ENCODE measurements around the gene SAMD9. TPM values are rescaled to one million over a fixed set of nuclear protein-coding genes. Genes with fewer than 3 reads are reported as not detected.
"Not testable (repeated sequence)": the region's sequence is repeated elsewhere in the genome, so short reads cannot be mapped to it uniquely, and the experiment has no call there.

SAMD9 gene
- total and polyA plus RNA-seq, 2 donors (not counting 1 experiment from before 2014, with no cell fraction given) = 10.1 to 19.2 TPM

DNA sequence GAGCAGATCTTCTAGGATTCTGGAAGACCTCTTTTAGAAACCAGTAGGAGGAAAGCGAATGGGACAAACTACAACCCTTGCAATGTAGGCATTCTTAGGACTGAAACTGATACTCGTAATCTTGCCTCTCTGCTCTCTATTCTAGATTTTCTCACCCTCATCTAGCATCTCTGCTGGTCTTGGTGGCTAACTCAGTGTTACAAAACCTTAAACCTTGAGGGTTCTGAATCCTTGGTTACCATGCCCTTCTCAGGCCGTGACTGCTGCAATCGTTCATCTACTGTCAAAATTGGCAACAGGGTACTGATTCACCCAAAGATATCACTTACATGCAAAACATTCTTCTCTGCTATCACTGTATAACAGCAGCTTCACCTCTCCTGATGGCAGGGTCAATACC lies 55.2 kb downstream of the SAMD9 start:
- no peak for TF ChIP-seq EZH2 (IDR thresholded peaks at IDR 0.05; ENCODE audit: low read length, missing control alignments)

GRCh38 chr7:93060865-93061264 lies 56.9 kb downstream of the SAMD9 start:
- H3K36me3 ChIP-seq (ENCODE audit: control insufficient read depth, insufficient read depth, low read length) = no peaks in the 10 kb centered on the region
- TF ChIP-seq, protein P1, sequence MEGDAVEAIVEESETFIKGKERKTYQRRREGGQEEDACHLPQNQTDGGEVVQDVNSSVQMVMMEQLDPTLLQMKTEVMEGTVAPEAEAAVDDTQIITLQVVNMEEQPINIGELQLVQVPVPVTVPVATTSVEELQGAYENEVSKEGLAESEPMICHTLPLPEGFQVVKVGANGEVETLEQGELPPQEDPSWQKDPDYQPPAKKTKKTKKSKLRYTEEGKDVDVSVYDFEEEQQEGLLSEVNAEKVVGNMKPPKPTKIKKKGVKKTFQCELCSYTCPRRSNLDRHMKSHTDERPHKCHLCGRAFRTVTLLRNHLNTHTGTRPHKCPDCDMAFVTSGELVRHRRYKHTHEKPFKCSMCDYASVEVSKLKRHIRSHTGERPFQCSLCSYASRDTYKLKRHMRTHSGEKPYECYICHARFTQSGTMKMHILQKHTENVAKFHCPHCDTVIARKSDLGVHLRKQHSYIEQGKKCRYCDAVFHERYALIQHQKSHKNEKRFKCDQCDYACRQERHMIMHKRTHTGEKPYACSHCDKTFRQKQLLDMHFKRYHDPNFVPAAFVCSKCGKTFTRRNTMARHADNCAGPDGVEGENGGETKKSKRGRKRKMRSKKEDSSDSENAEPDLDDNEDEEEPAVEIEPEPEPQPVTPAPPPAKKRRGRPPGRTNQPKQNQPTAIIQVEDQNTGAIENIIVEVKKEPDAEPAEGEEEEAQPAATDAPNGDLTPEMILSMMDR (conservative IDR thresholded peaks at IDR 0.05 in 1 of 2, IDR thresholded peaks at IDR 0.05 in 1 of 2; ENCODE audit: low read depth in 1 of 2, low read length in 2 of 2) = no peak
- TF ChIP-seq EZH2 (IDR thresholded peaks at IDR 0.05; ENCODE audit: low read length, missing control alignments) = no peak
- H3K27me3 ChIP-seq (ENCODE audit: control insufficient read depth, insufficient read depth, low read length) = no peaks in the 10 kb centered on the region
- no peaks in the 10 kb centered on the region for H4K20me1 ChIP-seq (ENCODE audit: control insufficient read depth, extremely low read depth, insufficient read depth, low read length)
- no peak overlapping the region for H3K4me3 ChIP-seq (replicated peaks in 1 of 4; ENCODE audit: control extremely low read depth in 1 of 4, insufficient read depth in 1 of 4, low read depth in 3 of 4, low read length in 4 of 4)
- H3K9ac ChIP-seq (ENCODE audit: insufficient read depth, low read length) = no peak overlapping the region
- no peak overlapping the region for H3K4me2 ChIP-seq (ENCODE audit: extremely low read depth, insufficient read depth, low read length)
- no peak for DNase-seq (ENCODE audit: low read depth in 2 of 2)
- no peak overlapping the region for H3K27ac ChIP-seq (ENCODE audit: insufficient read depth, low read length)
- no peaks in the 10 kb centered on the region for H3K4me1 ChIP-seq (ENCODE audit: control insufficient read depth, extremely low read depth, insufficient read depth, low read length)
- no peaks in the 10 kb centered on the region for H3K79me2 ChIP-seq (ENCODE audit: control insufficient read depth, insufficient read depth, low read length)
- H3K9me3 ChIP-seq (ENCODE audit: control insufficient read depth, insufficient read depth, low read depth, low read length) = no peaks in the 10 kb centered on the region
- H2AFZ ChIP-seq (ENCODE audit: low read length) = no peak overlapping the region

More for the DNA sequence above, 55.2 kb downstream of the SAMD9 start:
- no peak for DNase-seq (ENCODE audit: low read depth in 2 of 2)
- Histone ChIP-seq H3K4me3 (replicated peaks in 1 of 4; ENCODE audit: control extremely low read depth in 1 of 4, insufficient read depth in 1 of 4, low read depth in 3 of 4, low read length in 4 of 4) (no peak overlapping the region), H3K4me1 (ENCODE audit: control insufficient read depth, extremely low read depth, insufficient read depth, low read length) (no peaks in the 10 kb centered on the region), H3K9ac (ENCODE audit: insufficient read depth, low read length) (no peak overlapping the region), H3K4me2 (ENCODE audit: extremely low read depth, insufficient read depth, low read length) (no peak overlapping the region), H4K20me1 (ENCODE audit: control insufficient read depth, extremely low read depth, insufficient read depth, low read length) (no peaks in the 10 kb centered on the region), H2AFZ (ENCODE audit: low read length) (no peak overlapping the region), H3K9me3 (ENCODE audit: control insufficient read depth, insufficient read depth, low read depth, low read length) (no peaks in the 10 kb centered on the region), H3K27ac (ENCODE audit: insufficient read depth, low read length) (no peak overlapping the region), H3K79me2 (ENCODE audit: control insufficient read depth, insufficient read depth, low read length) (no peaks in the 10 kb centered on the region), H3K27me3 (ENCODE audit: control insufficient read depth, insufficient read depth, low read length) (no peaks in the 10 kb centered on the region), H3K36me3 (ENCODE audit: control insufficient read depth, insufficient read depth, low read length) (no peaks in the 10 kb centered on the region)

- no peaks in the 10 kb centered on the region for H4K20me1 ChIP-seq (ENCODE audit: control insufficient read depth, extremely low read depth, insufficient read depth, low read length)
- H3K79me2 ChIP-seq (ENCODE audit: control insufficient read depth, insufficient read depth, low read length) = no peaks in the 10 kb centered on the region
- no peak overlapping the region for H2AFZ ChIP-seq (ENCODE audit: low read length)
- H3K36me3 ChIP-seq (ENCODE audit: control insufficient read depth, insufficient read depth, low read length) = no peaks in the 10 kb centered on the region
- no peak overlapping the region for H3K4me2 ChIP-seq (ENCODE audit: extremely low read depth, insufficient read depth, low read length)
- H3K9me3 ChIP-seq (ENCODE audit: control insufficient read depth, insufficient read depth, low read depth, low read length) = no peaks in the 10 kb centered on the region
- H3K9ac ChIP-seq (ENCODE audit: insufficient read depth, low read length) = no peak overlapping the region
- H3K4me1 ChIP-seq (ENCODE audit: control insufficient read depth, extremely low read depth, insufficient read depth, low read length) = no peaks in the 10 kb centered on the region
- no peak overlapping the region for H3K4me3 ChIP-seq (replicated peaks in 1 of 4; ENCODE audit: control extremely low read depth in 1 of 4, insufficient read depth in 1 of 4, low read depth in 3 of 4, low read length in 4 of 4)
- no peak for DNase-seq (ENCODE audit: low read depth in 2 of 2)
- H3K27me3 ChIP-seq (ENCODE audit: control insufficient read depth, insufficient read depth, low read length) = no peaks in the 10 kb centered on the region
- no peak overlapping the region for H3K27ac ChIP-seq (ENCODE audit: insufficient read depth, low read length)
- TF ChIP-seq, protein P1 (conservative IDR thresholded peaks at IDR 0.05 in 1 of 2, IDR thresholded peaks at IDR 0.05 in 1 of 2; ENCODE audit: low read depth in 1 of 2, low read length in 2 of 2) = no peak
- no peak for TF ChIP-seq EZH2 (IDR thresholded peaks at IDR 0.05; ENCODE audit: low read length, missing control alignments)
Measured at GRCh38 chr7:93060025-93060424, 57.8 kb downstream of the SAMD9 start.

DNA sequence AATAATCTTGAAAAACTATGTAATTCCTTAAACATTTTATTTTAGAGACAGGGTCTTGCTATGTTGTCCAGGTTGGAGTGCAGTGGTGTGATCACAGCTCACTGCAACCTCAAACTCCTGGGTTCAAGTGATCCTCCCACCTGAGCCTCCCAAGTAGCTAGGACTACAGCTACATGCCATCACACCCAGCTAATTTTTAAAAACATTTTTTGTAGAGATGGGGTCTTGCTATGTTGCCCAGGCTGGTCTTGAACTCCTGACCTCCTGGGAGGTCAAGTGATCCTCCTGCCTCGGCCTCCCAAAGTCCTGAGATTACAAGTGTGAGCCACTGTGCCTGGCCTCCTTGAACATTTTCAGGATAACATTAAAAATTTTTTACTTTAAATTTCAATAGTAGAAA lies 61.2 kb downstream of the SAMD9 start:
- DNase-seq (ENCODE audit: low read depth in 2 of 2); H3K9me3 ChIP-seq (ENCODE audit: control insufficient read depth, insufficient read depth, low read depth, low read length); H4K20me1 ChIP-seq (ENCODE audit: control insufficient read depth, extremely low read depth, insufficient read depth, low read length); H3K36me3 ChIP-seq (ENCODE audit: control insufficient read depth, insufficient read depth, low read length); H3K79me2 ChIP-seq (ENCODE audit: control insufficient read depth, insufficient read depth, low read length); H2AFZ ChIP-seq (ENCODE audit: low read length); H3K4me1 ChIP-seq (ENCODE audit: control insufficient read depth, extremely low read depth, insufficient read depth, low read length); H3K4me2 ChIP-seq (ENCODE audit: extremely low read depth, insufficient read depth, low read length); H3K4me3 ChIP-seq (replicated peaks in 1 of 4; ENCODE audit: control extremely low read depth in 1 of 4, insufficient read depth in 1 of 4, low read depth in 3 of 4, low read length in 4 of 4); H3K9ac ChIP-seq (ENCODE audit: insufficient read depth, low read length); H3K27ac ChIP-seq (ENCODE audit: insufficient read depth, low read length); H3K27me3 ChIP-seq (ENCODE audit: control insufficient read depth, insufficient read depth, low read length): not testable (repeated sequence)
